Loucy (cell line): ENCODE measurements around the gene FCRL6.

Experiments used
- H2AFZ ChIP-seq: fragments of 200-600 bp; sonication (generic); 2 replicates; pipeline ENCODE4 v1.6.0; 2016; ENCODE audit warnings: antibody characterized with exemption, mild to moderate bottlenecking, low read length, moderate library complexity
- H3F3A ChIP-seq: fragments of 200-600 bp; 2 replicates; pipeline ENCODE4 v1.6.0; 2016; ENCODE audit warnings: antibody characterized with exemption, low read depth, mild to moderate bottlenecking
- H3K27me3 ChIP-seq: fragments of 200-600 bp; sonication (generic); 2 replicates; pipeline ENCODE4 v1.6.1; 2014; ENCODE audit warnings: low read length, mild to moderate bottlenecking; ENCODE audit not compliant: insufficient read depth, poor library complexity, severe bottlenecking
- H3K36me3 ChIP-seq: fragments of 200-600 bp; sonication (generic); 2 replicates; pipeline ENCODE4 v1.6.1; 2016; ENCODE audit warnings: low read length; ENCODE audit not compliant: insufficient read depth
- H3K4me1 ChIP-seq: fragments of 200-600 bp; sonication (generic); 2 replicates; pipeline ENCODE4 v1.5.1; 2014; ENCODE audit warnings: low read length, mild to moderate bottlenecking; ENCODE audit not compliant: insufficient read depth, poor library complexity, severe bottlenecking
- H3K4me2 ChIP-seq: fragments of 200-600 bp; sonication (generic); 2 replicates; pipeline ENCODE4 v1.6.0; 2014; ENCODE audit warnings: antibody characterized with exemption, low read length, low read depth, mild to moderate bottlenecking; ENCODE audit not compliant: poor library complexity, severe bottlenecking
- H3K4me3 ChIP-seq: fragments of 200-600 bp; sonication (generic); 2 replicates; pipeline ENCODE4 v1.5.1; 2014; ENCODE audit warnings: low read length, mild to moderate bottlenecking, mixed read lengths; ENCODE audit not compliant: poor library complexity, severe bottlenecking
- H3K79me2 ChIP-seq: fragments of 200-600 bp; sonication (generic); 2 replicates; pipeline ENCODE4 v1.6.1; 2014; ENCODE audit warnings: low read length; ENCODE audit not compliant: insufficient read depth
- H3K9ac ChIP-seq: fragments of 200-600 bp; sonication (generic); 2 replicates; pipeline ENCODE4 v1.6.0; 2014; ENCODE audit warnings: mild to moderate bottlenecking, low read depth, low read length, moderate library complexity; ENCODE audit not compliant: poor library complexity, severe bottlenecking
- H3K9me2 ChIP-seq: fragments of 200-600 bp; sonication (generic); replicated peaks from 2 replicates; pipeline ENCODE4 v1.6.1; 2016; ENCODE audit warnings: low read depth, low read length, mixed read lengths
- H3K9me3 ChIP-seq: fragments of 200-600 bp; sonication (generic); 2 replicates; pipeline ENCODE4 v1.6.1; 2014; ENCODE audit warnings: mild to moderate bottlenecking, antibody characterized with exemption, low read length, low read depth; ENCODE audit not compliant: insufficient read depth
- H4K20me1 ChIP-seq: fragments of 200-600 bp; sonication (generic); 2 replicates; pipeline ENCODE4 v1.6.0; 2014; ENCODE audit warnings: antibody characterized with exemption, low read length, mild to moderate bottlenecking; ENCODE audit not compliant: insufficient read depth, poor library complexity, severe bottlenecking
- CTCF ChIP-seq: fragments of 200-600 bp; sonication (generic); conservative IDR thresholded peaks from 2 replicates; pipeline ENCODE4 v1.5.1; 2014; ENCODE audit warnings: mild to moderate bottlenecking, antibody characterized with exemption, low read length
- EZH2phosphoT487 ChIP-seq: fragments of 200-600 bp; IDR thresholded peaks from 2 replicates; pipeline ENCODE4 v1.6.1; 2018; ENCODE audit warnings: antibody characterized with exemption, mild to moderate bottlenecking, moderate library complexity, borderline replicate concordance

The FCRL6 gene

GRCh38 chr1:159849626-159850366 lies 47.6 kb downstream of the FCRL6 start:
- Histone ChIP-seq H3K36me3 (no peaks in the 10 kb centered on the region), H3K9me2 (no peaks in the 10 kb centered on the region), H3K9me3 (no peaks in the 10 kb centered on the region), H3K4me1 (peaks cover 13% of the 10 kb centered on the region), H3F3A (no peaks in the 10 kb centered on the region), H3K27me3 (no peaks in the 10 kb centered on the region), H3K9ac (no peak overlapping the region), H2AFZ (no peak overlapping the region), H3K4me2 (no peak overlapping the region), H3K4me3 (no peak overlapping the region), H4K20me1 (no peaks in the 10 kb centered on the region), H3K79me2 (no peaks in the 10 kb centered on the region)
- TF ChIP-seq EZH2phosphoT487 (no peak), CTCF (no peak)

GRCh38 chr1:159851407-159851806 lies 49.2 kb downstream of the FCRL6 start:
- no peaks in the 10 kb centered on the region for H4K20me1 ChIP-seq
- no peaks in the 10 kb centered on the region for H3F3A ChIP-seq
- H3K9me3 ChIP-seq, result no peaks in the 10 kb centered on the region
- H3K79me2 ChIP-seq, result no peaks in the 10 kb centered on the region
- no peak overlapping the region for H2AFZ ChIP-seq
- H3K4me1 ChIP-seq, result peaks cover 13% of the 10 kb centered on the region
- TF ChIP-seq EZH2phosphoT487, result no peak
- TF ChIP-seq CTCF, result peak; percentile 45
- H3K9ac ChIP-seq, result no peak overlapping the region
- H3K36me3 ChIP-seq, result no peaks in the 10 kb centered on the region
- H3K4me2 ChIP-seq, result no peak overlapping the region
- H3K9me2 ChIP-seq, result no peaks in the 10 kb centered on the region
- no peak overlapping the region for H3K4me3 ChIP-seq
- no peaks in the 10 kb centered on the region for H3K27me3 ChIP-seq

- peak overlapping the region; percentile 81 for H3K9ac ChIP-seq
- TF ChIP-seq EZH2phosphoT487 (no peak), CTCF (no peak)
- no peaks in the 10 kb centered on the region for H3K9me3 ChIP-seq
- no peaks in the 10 kb centered on the region for H4K20me1 ChIP-seq
- no peaks in the 10 kb centered on the region for H3K36me3 ChIP-seq
- H3K4me2 ChIP-seq, result peak overlapping the region; percentile 84
- H3K27me3 ChIP-seq, result no peaks in the 10 kb centered on the region
- H3K4me1 ChIP-seq, result peaks cover 13% of the 10 kb centered on the region
- H3F3A ChIP-seq, result no peaks in the 10 kb centered on the region
- no peak overlapping the region for H2AFZ ChIP-seq
- no peaks in the 10 kb centered on the region for H3K9me2 ChIP-seq
- peak overlapping the region; percentile 75 for H3K4me3 ChIP-seq
- H3K79me2 ChIP-seq, result no peaks in the 10 kb centered on the region
Measured at GRCh38 chr1:159853417-159854115, 51.4 kb downstream of the FCRL6 start.
